DOHH2 (cell line): ENCODE measurements around the gene C1orf87.

Experiments used
- EZH2phosphoT487 ChIP-seq: fragments of 200-600 bp; sonication (generic); IDR thresholded peaks from 2 replicates; pipeline ENCODE4 v1.6.1; 2017; ENCODE audit warnings: borderline replicate concordance, mild to moderate bottlenecking, antibody characterized with exemption, low read length, moderate library complexity, mixed read lengths
- TF ChIP-seq, protein P1 (sequence below): fragments of 200-600 bp; sonication (generic); IDR thresholded peaks from one replicate; pipeline ENCODE4 v1.5.1; 2014; ENCODE audit warnings: antibody characterized with exemption, mild to moderate bottlenecking, low read depth, low read length; ENCODE audit not compliant: poor library complexity, severe bottlenecking

DNA sequence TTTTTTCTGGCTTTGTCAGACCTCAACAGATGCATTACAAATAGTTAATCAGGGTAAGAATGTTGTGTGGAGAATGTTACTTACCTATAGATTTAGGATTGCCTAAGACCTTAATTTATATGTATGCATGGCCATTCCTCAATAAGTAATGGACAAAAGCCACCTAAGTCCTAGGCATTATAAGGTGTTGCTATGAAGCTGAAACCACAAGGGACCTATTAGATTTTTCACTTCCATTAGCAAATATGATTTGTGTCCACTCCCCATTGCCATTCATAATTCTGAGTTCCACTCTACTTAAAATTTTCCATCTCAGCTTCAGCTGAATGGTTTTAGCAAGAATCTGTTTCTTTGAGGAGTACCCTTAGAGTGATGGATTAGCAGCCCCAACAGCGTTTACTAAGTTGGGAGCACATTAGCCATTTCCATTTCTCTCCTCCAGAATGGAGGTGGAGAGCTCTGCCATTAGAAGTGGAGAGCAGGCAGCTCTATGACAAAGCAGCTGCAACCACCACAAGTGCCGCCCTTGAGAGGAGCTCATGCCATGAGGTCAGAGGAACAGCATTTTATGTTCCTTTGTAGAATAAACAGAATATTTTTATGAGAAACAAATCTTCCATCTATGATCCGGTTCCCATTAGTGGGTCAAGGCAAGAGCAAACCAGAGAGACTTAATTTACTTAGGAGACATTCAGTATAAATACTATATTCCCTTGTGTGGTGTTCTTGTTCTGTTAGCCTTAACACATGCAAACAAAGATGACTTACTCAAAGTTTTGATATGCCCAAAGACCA is 28.9 kb upstream of the C1orf87 start:
- TF ChIP-seq, protein P1, sequence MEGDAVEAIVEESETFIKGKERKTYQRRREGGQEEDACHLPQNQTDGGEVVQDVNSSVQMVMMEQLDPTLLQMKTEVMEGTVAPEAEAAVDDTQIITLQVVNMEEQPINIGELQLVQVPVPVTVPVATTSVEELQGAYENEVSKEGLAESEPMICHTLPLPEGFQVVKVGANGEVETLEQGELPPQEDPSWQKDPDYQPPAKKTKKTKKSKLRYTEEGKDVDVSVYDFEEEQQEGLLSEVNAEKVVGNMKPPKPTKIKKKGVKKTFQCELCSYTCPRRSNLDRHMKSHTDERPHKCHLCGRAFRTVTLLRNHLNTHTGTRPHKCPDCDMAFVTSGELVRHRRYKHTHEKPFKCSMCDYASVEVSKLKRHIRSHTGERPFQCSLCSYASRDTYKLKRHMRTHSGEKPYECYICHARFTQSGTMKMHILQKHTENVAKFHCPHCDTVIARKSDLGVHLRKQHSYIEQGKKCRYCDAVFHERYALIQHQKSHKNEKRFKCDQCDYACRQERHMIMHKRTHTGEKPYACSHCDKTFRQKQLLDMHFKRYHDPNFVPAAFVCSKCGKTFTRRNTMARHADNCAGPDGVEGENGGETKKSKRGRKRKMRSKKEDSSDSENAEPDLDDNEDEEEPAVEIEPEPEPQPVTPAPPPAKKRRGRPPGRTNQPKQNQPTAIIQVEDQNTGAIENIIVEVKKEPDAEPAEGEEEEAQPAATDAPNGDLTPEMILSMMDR = no peak
- no peak for TF ChIP-seq EZH2phosphoT487
